GM23338 (cell line): ENCODE measurements around the gene SNAP47. TPM values are rescaled to one million over a fixed set of nuclear protein-coding genes. Genes with fewer than 3 reads are reported as not detected.

ENCODE experiments used
- ATAC-seq: fragments of 200-7000 bp; cut with Tn5 transposase; 3 replicates; pipeline ENCODE4 v1.9.1; 2020
- DNase-seq: peaks from one replicate; pipeline ENCODE4 v3.0.0-alpha.2; 2015; ENCODE audit warnings: low spot score
- H2AFZ ChIP-seq: fragments of 200-600 bp; sonication (generic); 2 replicates; pipeline ENCODE4 v1.8.0; 2016; ENCODE audit warnings: antibody characterized with exemption, mild to moderate bottlenecking, moderate library complexity
- H3F3A ChIP-seq: fragments of 200-600 bp; sonication (generic); replicated peaks from 2 replicates; pipeline ENCODE4 v1.8.0; 2017; ENCODE audit warnings: antibody characterized with exemption, mixed run types, low read depth
- H3K27ac ChIP-seq: fragments of 200-600 bp; sonication (generic); 2 replicates; pipeline ENCODE4 v1.6.1; 2016; ENCODE audit warnings: low read depth
- H3K27me3 ChIP-seq: fragments of 200-600 bp; sonication (generic); 2 replicates; pipeline ENCODE4 v1.8.0; 2016; ENCODE audit warnings: mild to moderate bottlenecking, mixed run types, moderate library complexity; ENCODE audit not compliant: insufficient read depth
- H3K36me3 ChIP-seq: fragments of 200-600 bp; sonication (generic); 2 replicates; pipeline ENCODE4 v1.8.0; 2016; ENCODE audit warnings: mild to moderate bottlenecking; ENCODE audit not compliant: insufficient read depth
- H3K4me1 ChIP-seq: fragments of 200-600 bp; sonication (generic); 2 replicates; pipeline ENCODE4 v1.8.0; 2016; ENCODE audit warnings: mild to moderate bottlenecking, moderate library complexity; ENCODE audit not compliant: insufficient read depth
- H3K4me2 ChIP-seq: fragments of 200-600 bp; sonication (generic); 2 replicates; pipeline ENCODE4 v1.7.1; 2017; ENCODE audit warnings: mixed run types
- H3K4me3 ChIP-seq: fragments of 200-600 bp; sonication (generic); 2 replicates; pipeline ENCODE4 v1.6.1; 2016; ENCODE audit warnings: mixed run types
- H3K79me2 ChIP-seq: fragments of 200-600 bp; sonication (generic); replicated peaks from 2 replicates; pipeline ENCODE4 v1.8.0; 2017; ENCODE audit warnings: mild to moderate bottlenecking; ENCODE audit not compliant: insufficient read depth
- H3K9me2 ChIP-seq: fragments of 200-600 bp; sonication (generic); 2 replicates; pipeline ENCODE4 v1.8.0; 2017; ENCODE audit not compliant: insufficient read depth
- H4K20me1 ChIP-seq: fragments of 200-600 bp; sonication (generic); replicated peaks from 2 replicates; pipeline ENCODE4 v1.8.0; 2017; ENCODE audit warnings: mild to moderate bottlenecking; ENCODE audit not compliant: insufficient read depth
- H3K27ac Mint-ChIP-seq: 2 replicates; pipeline ENCODE4 v1.8.0; 2020; ENCODE audit warnings: inconsistent platforms, mild to moderate bottlenecking, moderate library complexity, mixed read lengths
- H3K27me3 Mint-ChIP-seq: 3 replicates; pipeline ENCODE4 v1.8.0; 2022; ENCODE audit warnings: low read depth, mild to moderate bottlenecking, moderate library complexity, mixed read lengths, inconsistent platforms; ENCODE audit not compliant: insufficient read depth, poor library complexity
- H3K36me3 Mint-ChIP-seq: 3 replicates; pipeline ENCODE4 v1.8.0; 2021; ENCODE audit warnings: low read depth, mild to moderate bottlenecking, inconsistent platforms, moderate library complexity, mixed read lengths
- H3K4me1 Mint-ChIP-seq: 3 replicates; pipeline ENCODE4 v1.8.0; 2020; ENCODE audit warnings: mild to moderate bottlenecking, inconsistent platforms, mixed read lengths
- H3K4me3 Mint-ChIP-seq: 3 replicates; pipeline ENCODE4 v1.8.0; 2021; ENCODE audit warnings: moderate library complexity, mild to moderate bottlenecking, inconsistent platforms, mixed read lengths
- H3K9me3 Mint-ChIP-seq: 3 replicates; pipeline ENCODE4 v1.8.0; 2020; ENCODE audit warnings: moderate library complexity, mild to moderate bottlenecking, inconsistent platforms, mixed read lengths
- CREB1 ChIP-seq: fragments of 250-450 bp; sonication (Bioruptor Pico); IDR thresholded peaks from 2 replicates; pipeline ENCODE4 v1.5.0; 2020; ENCODE audit warnings: low read depth, mild to moderate bottlenecking, moderate library complexity
- CTCF ChIP-seq, 2 experiments: fragments of 200-600 bp in 1 of 2; sonication (generic) in 1 of 2; conservative IDR thresholded peaks; 2 replicates each; pipeline versions ENCODE4 v1.5.1 to v1.6.1; 2016 to 2017; ENCODE audit warnings: antibody characterized with exemption in 2 of 2, low read depth in 2 of 2, mild to moderate bottlenecking in 2 of 2, moderate library complexity in 1 of 2
- ETS1 ChIP-seq: IDR thresholded peaks from 2 replicates; pipeline ENCODE4 v1.6.1; 2016; ENCODE audit warnings: antibody characterized with exemption
- EZH2phosphoT487 ChIP-seq: fragments of 200-600 bp; sonication (generic); IDR thresholded peaks from one replicate; pipeline ENCODE4 v1.8.1; 2018; ENCODE audit warnings: antibody characterized with exemption; ENCODE audit not compliant: unreplicated experiment
- JUNB ChIP-seq: IDR thresholded peaks from one replicate; pipeline ENCODE4 v1.6.1; 2016; ENCODE audit warnings: antibody characterized with exemption; ENCODE audit not compliant: unreplicated experiment
- NANOG ChIP-seq: IDR thresholded peaks from 2 replicates; pipeline ENCODE4 v1.6.1; 2016; ENCODE audit warnings: antibody characterized with exemption, borderline replicate concordance
- POLR2AphosphoS5 ChIP-seq: IDR thresholded peaks from 2 replicates; pipeline ENCODE4 v1.6.1; 2016; ENCODE audit warnings: antibody characterized with exemption, low read depth
- REST ChIP-seq: IDR thresholded peaks from one replicate; pipeline ENCODE4 v1.6.1; 2018; ENCODE audit warnings: antibody characterized with exemption; ENCODE audit not compliant: unreplicated experiment
- STAT1 ChIP-seq: IDR thresholded peaks from one replicate; pipeline ENCODE4 v1.6.1; 2016; ENCODE audit warnings: antibody characterized with exemption; ENCODE audit not compliant: unreplicated experiment
- ZNF114 ChIP-seq: fragments of 250-450 bp; sonication (Bioruptor Pico); IDR thresholded peaks from 2 replicates; pipeline ENCODE4 v1.5.0; 2020; ENCODE audit warnings: mild to moderate bottlenecking, moderate library complexity
- ZNF331 ChIP-seq: fragments of 250-450 bp; sonication (Bioruptor Pico); IDR thresholded peaks from 2 replicates; pipeline ENCODE4 v1.5.0; 2020; ENCODE audit warnings: low read depth, mild to moderate bottlenecking, moderate library complexity
- polyA plus RNA-seq: library from polyadenylated mRNA; unstranded; fragments of >200 nt; fragmentation: Nextera tagmentation; extraction: Ambion mirVana; gene quantifications from 2 replicates; pipeline ENCODE4 v1.2.1, GENCODE V29; 2016
- total RNA-seq: library from RNA; depleted of rRNA; stranded (reverse); fragments of >200 nt; shearing (Covaris generic); gene quantifications from 2 replicates; pipeline ENCODE4 v1.2.3, GENCODE V29; 2014

The SNAP47 gene
- total and polyA plus RNA-seq, 2 experiments from 2014 or later, result 19.5 to 51.8 TPM

GRCh38 chr1:227731696-227732585 lies 3.3 kb upstream of the SNAP47 start:
- H3K4me1 ChIP-seq, result peaks cover 15% of the 10 kb centered on the region; the same call in 1 of the 2 replicates
- H3K36me3 ChIP-seq, result no peaks in the 10 kb centered on the region
- H3K27me3 ChIP-seq, result no peaks in the 10 kb centered on the region
- Mint-ChIP-seq H3K4me3 (no peak overlapping the region), H3K9me3 (no peaks in the 10 kb centered on the region; the same call in 2 of the 3 replicates), H3K36me3 (peaks cover 21% of the 10 kb centered on the region), H3K27me3 (peaks cover 24% of the 10 kb centered on the region), H3K27ac (no peak overlapping the region), H3K4me1 (peaks cover 23% of the 10 kb centered on the region)
- H3K79me2 ChIP-seq, result peaks cover 29% of the 10 kb centered on the region
- no peaks in the 10 kb centered on the region for H4K20me1 ChIP-seq
- no peak overlapping the region for H3K4me3 ChIP-seq
- no peak overlapping the region for H3K27ac ChIP-seq
- H2AFZ ChIP-seq, result no peak overlapping the region
- no peak for DNase-seq
- TF ChIP-seq ZNF114 (no peak), POLR2AphosphoS5 (no peak)
- no peak overlapping the region for H3K4me2 ChIP-seq
- ATAC-seq, result no peak
- 0 out of 2 replicates have a peak, but pooled peaks cover 7% of the 10 kb centered on the region for H3F3A ChIP-seq
- H3K9me2 ChIP-seq, result 0 out of 2 replicates have a peak, but pooled peaks cover 3% of the 10 kb centered on the region

GRCh38 chr1:227732586-227733308 lies 2.5 kb upstream of the SNAP47 start:
- Histone ChIP-seq H3K4me2 (no peak overlapping the region), H4K20me1 (no peaks in the 10 kb centered on the region), H3K9me2 (no peaks in the 10 kb centered on the region), H3K27ac (no peak overlapping the region), H3K36me3 (no peaks in the 10 kb centered on the region), H3K79me2 (peaks cover 37% of the 10 kb centered on the region), H2AFZ (no peak overlapping the region), H3K4me3 (no peak overlapping the region), H3K4me1 (peaks cover 15% of the 10 kb centered on the region; the same call in 1 of the 2 replicates), H3F3A (0 out of 2 replicates have a peak, but pooled peaks cover 7% of the 10 kb centered on the region), H3K27me3 (no peaks in the 10 kb centered on the region)
- no peak for ATAC-seq
- Mint-ChIP-seq H3K36me3 (peaks cover 21% of the 10 kb centered on the region), H3K27ac (no peak overlapping the region), H3K9me3 (no peaks in the 10 kb centered on the region; the same call in 2 of the 3 replicates), H3K27me3 (peaks cover 19% of the 10 kb centered on the region), H3K4me3 (0 out of 3 replicates have a peak overlapping the region, but pooled peaks have one; percentile 26), H3K4me1 (peaks cover 22% of the 10 kb centered on the region)
- DNase-seq, result no peak
- TF ChIP-seq ETS1 (no peak), JUNB (no peak), REST (no peak), ZNF114 (no peak), ZNF331 (no peak), EZH2phosphoT487 (no peak), POLR2AphosphoS5 (no peak), NANOG (no peak), STAT1 (no peak), CREB1 (CRISPR knock-in tag) (no peak), CTCF (conservative IDR thresholded peaks at IDR 0.05; ENCODE audit: low read depth in 2 of 2) (no peak)
